Right lobe of liver (tissue), 6 donors: Measurements from ENCODE around the gene RPS6KA5. TPM values are rescaled to one million over a fixed set of nuclear protein-coding genes. Genes with fewer than 3 reads are reported as not detected.
"Not testable (repeated sequence)": the region's sequence is repeated elsewhere in the genome, so short reads cannot be mapped to it uniquely, and the experiment has no call there.

Experiments used
- ATAC-seq, 4 donors: fragments of 200-7000 bp; cut with Tn5 transposase; one replicate each; pipeline ENCODE4 v1.9.1; 2020; ENCODE audit warnings: mild to moderate bottlenecking in 4 of 4, moderate library complexity in 4 of 4
- DNase-seq, 3 donors: peaks; one replicate each; pipeline ENCODE4 v3.0.0-alpha.2; 2020
- H3K27ac ChIP-seq, 3 donors: fragments of 200-600 bp; one replicate each; pipeline ENCODE4 v1.8.0; 2022
- H3K27me3 ChIP-seq, 2 donors: fragments of 200-600 bp; one replicate each; pipeline ENCODE4 v1.8.0; 2022
- H3K36me3 ChIP-seq, 4 donors: fragments of 200-600 bp; sonication (generic) in 1 of 4; one replicate each; pipeline versions ENCODE4 v1.5.1 to v1.8.0; 2017 to 2022; ENCODE audit warnings: control low read depth in 1 of 4
- H3K4me1 ChIP-seq, 4 donors: fragments of 200-600 bp; sonication (generic) in 1 of 4; one replicate each; pipeline versions ENCODE4 v1.5.1 to v1.8.0; 2017 to 2022; ENCODE audit warnings: control low read depth in 1 of 4
- H3K4me3 ChIP-seq, 3 donors: fragments of 200-600 bp; one replicate each; pipeline ENCODE4 v1.8.0; 2022
- H3K9me3 ChIP-seq, 4 donors: fragments of 200-600 bp; sonication (generic) in 1 of 4; one replicate each; pipeline versions ENCODE4 v1.5.1 to v1.8.0; 2017 to 2022; ENCODE audit warnings: control low read depth in 1 of 4
- CTCF ChIP-seq, 4 donors: fragments of 200-600 bp in 3 of 4; fragments of 450-650 bp in 1 of 4; IDR thresholded peaks; one replicate each; pipeline versions ENCODE4 v1.5.1 to v1.8.0; 2016 to 2022; ENCODE audit warnings: antibody characterized with exemption in 4 of 4, mild to moderate bottlenecking in 2 of 4
- POLR2A ChIP-seq: fragments of 450-650 bp; IDR thresholded peaks from one replicate; pipeline ENCODE4 v1.6.1; 2017; ENCODE audit warnings: antibody characterized with exemption, mild to moderate bottlenecking
- WGBS: methylation state at CpG from one replicate; pipeline ENCODE4 v1.1.6; 2018; ENCODE audit warnings: low coverage, low lambda C conversion rate; ENCODE audit not compliant: insufficient coverage; ENCODE audit errors: missing lambda C conversion rate; 5-methylcytosine and 5-hydroxymethylcytosine counted together
- intact Hi-C, 2 donors: fragments of 100-400 bp; cut with DNase I; formaldehyde crosslinking; loops; one replicate each; pipeline versions ENCODE4 v1.11.2 to v1.14.1; 2022
- total RNA-seq, 6 experiments: library from RNA; depleted of rRNA in 2 of 6; stranded (reverse); fragments of >200 nt in 2 of 6; fragmentation: NEBNext Ultra II Directional in 3 of 6; extraction: Animal tissue kit (Norgen Biotek cat#: 25700) in 3 of 6; gene quantifications; one replicate each; pipeline versions ENCODE4 v1.1.0 to v1.2.4, GENCODE V29; 2016 to 2023
- donor health status: DM: no; HTN: yes; CAD: no.
- donor health status: DM: no; HTN: no; CAD: no.
- donor health status: DM: no; HTN: no; CAD: no.
- donor health status: DM: no; HTN: yes; CAD: no.
- donor health status: DM: no; HTN: yes; CAD: no.

Gene RPS6KA5
- total RNA-seq, 6 experiments from 2014 or later = 0.31 to 3.5 (median 1.7) TPM

GRCh38 chr14:91038439-91038838, 22.0 kb downstream of the RPS6KA5 start:
- Histone ChIP-seq H3K4me3 (no peak overlapping the region), H3K27ac (no peak overlapping the region), H3K36me3 (no peaks in the 10 kb centered on the region), H3K9me3 (no peaks in the 10 kb centered on the region), H3K4me1 (no peaks in the 10 kb centered on the region), H3K27me3 (no peaks in the 10 kb centered on the region)
- DNase-seq (no peak), ATAC-seq (peak in 2 of 4 donors; percentile 27 to 56)
- no CpG with 5 or more reads among the region's 1 CpG for WGBS
- no peak for TF ChIP-seq CTCF (IDR thresholded peaks at IDR 0.05)
- intact Hi-C loops = no loop called here

- WGBS = 94% methylated on average over 2 of the region's 2 CpGs
- H3K27me3 ChIP-seq = no peaks in the 10 kb centered on the region
- ATAC-seq (no peak), DNase-seq (no peak)
- no peak for TF ChIP-seq CTCF (IDR thresholded peaks at IDR 0.05)
- TF ChIP-seq POLR2A = no peak
- H3K36me3 ChIP-seq = no peaks in the 10 kb centered on the region
- intact Hi-C loops = no loop called here
- H3K4me3 ChIP-seq = no peak overlapping the region
- H3K4me1 ChIP-seq = no peaks in the 10 kb centered on the region
- H3K27ac ChIP-seq = no peak overlapping the region
- H3K9me3 ChIP-seq = no peaks in the 10 kb centered on the region
Observed at GRCh38 chr14:91036741-91037469, 23.5 kb downstream of the RPS6KA5 start.

GRCh38 chr14:91035855-91036254, 24.6 kb downstream of the RPS6KA5 start:
- DNase-seq (no peak), ATAC-seq (no peak)
- no peak for TF ChIP-seq CTCF (IDR thresholded peaks at IDR 0.05)
- no peak for TF ChIP-seq POLR2A
- no peaks in the 10 kb centered on the region for H3K27me3 ChIP-seq
- 80% methylated on average over 1 of the region's 1 CpG for WGBS
- H3K4me3 ChIP-seq = no peak overlapping the region
- H3K36me3 ChIP-seq = no peaks in the 10 kb centered on the region
- no peak overlapping the region for H3K27ac ChIP-seq
- no peaks in the 10 kb centered on the region for H3K4me1 ChIP-seq
- intact Hi-C loops = no loop called here
- H3K9me3 ChIP-seq = no peaks in the 10 kb centered on the region

GRCh38 chr14:91034379-91034778, 26.1 kb downstream of the RPS6KA5 start:
- H3K4me3 ChIP-seq, H3K9me3 ChIP-seq, DNase-seq, ATAC-seq, intact Hi-C loops, H3K36me3 ChIP-seq, H3K27me3 ChIP-seq, H3K4me1 ChIP-seq, H3K27ac ChIP-seq: not testable (repeated sequence)
- WGBS = 77% methylated on average over 7 of the region's 10 CpGs

GRCh38 chr14:91032248-91032647, 28.2 kb downstream of the RPS6KA5 start:
- Histone ChIP-seq H3K36me3 (no peaks in the 10 kb centered on the region), H3K4me1 (no peaks in the 10 kb centered on the region), H3K4me3 (no peak overlapping the region), H3K27ac (no peak overlapping the region), H3K27me3 (no peaks in the 10 kb centered on the region), H3K9me3 (no peaks in the 10 kb centered on the region)
- WGBS = 51% methylated on average over 3 of the region's 3 CpGs
- no peak for ATAC-seq
- intact Hi-C loops = no loop called here
- DNase-seq = no peak
- TF ChIP-seq CTCF (IDR thresholded peaks at IDR 0.05) (no peak), POLR2A (no peak)
